Measurements from ENCODE around the gene AP2A2. TPM values are rescaled to one million over a fixed set of nuclear protein-coding genes. Genes with fewer than 3 reads are reported as not detected.

AP2A2 gene
- total RNA-seq, 1 experiment from 2014 or later: 123 TPM

GRCh38 chr11:910589-911030, 15.1 kb upstream of the AP2A2 start, which contains the start of gene CHID1:
CHID1 (minus strand) TSS chr11:910810; CDS start chr11:904816, 5,994 bp downstream.
- in situ Hi-C loops (cut with HindIII; ENCODE audit: low pct_unique_long_range_greater_than_20kb, low sequenced_read_pairs) (no loop called here), intact Hi-C loops (cut with micrococcal nuclease; ENCODE audit: unreplicated experiment) (no loop called here)
- Histone ChIP-seq H3K27ac (ENCODE audit: low read length) (peak within 1 kb of the TSS; percentile 80), H3K9me3 (ENCODE audit: control insufficient read depth, insufficient read depth, low read depth, low read length) (no peaks in the 10 kb centered on the region), H3K4me1 (ENCODE audit: control insufficient read depth, insufficient read depth, low read length) (peaks cover 17% of the 10 kb centered on the region), H3K36me3 (ENCODE audit: control insufficient read depth, insufficient read depth, low read length) (no peaks in the 10 kb centered on the region), H3K4me3 (ENCODE audit: low read depth in 2 of 2, low read length in 2 of 2) (peak within 1 kb of the TSS; percentile 82 to 83), H3K27me3 (ENCODE audit: control insufficient read depth, insufficient read depth, low read length) (no peaks in the 10 kb centered on the region)
- TF ChIP-seq CTCF (IDR thresholded peaks at IDR 0.05): no peak
- TF ChIP-seq POLR2AphosphoS5 (IDR thresholded peaks at IDR 0.05; ENCODE audit: low read depth, low read length): peak; percentile 84
- TF ChIP-seq SIN3A (IDR thresholded peaks at IDR 0.05; ENCODE audit: borderline replicate concordance, insufficient read depth, low read depth, low read length): no peak
- TF ChIP-seq TCF7L2 (IDR thresholded peaks at IDR 0.05; ENCODE audit: low read depth, low read length): no peak
- no peak for TF ChIP-seq REST (IDR thresholded peaks at IDR 0.05; ENCODE audit: insufficient read depth in 1 of 2, low read depth in 2 of 2, low read length in 1 of 2)
- no peak for DNase-seq (ENCODE audit: low read depth, low spot score)
- no TSS peak for BruUV-seq (replicated peaks)
- CTCF ChIA-PET: interaction anchor here (0.8 to 1.4 kb wide), 2 partner anchors 12 to 62 kb away, joined by 3 to 6 read pairs; no protein-coding TSS in a partner anchor
- ATAC-seq: peak; percentile 99
- POLR2A ChIA-PET: no interaction called here

- Histone ChIP-seq H3K27ac (ENCODE audit: low read length) (peak overlapping the region; percentile 80), H3K9me3 (ENCODE audit: control insufficient read depth, insufficient read depth, low read depth, low read length) (no peaks in the 10 kb centered on the region), H3K4me1 (ENCODE audit: control insufficient read depth, insufficient read depth, low read length) (peaks cover 17% of the 10 kb centered on the region), H3K4me3 (ENCODE audit: low read depth in 2 of 2, low read length in 2 of 2) (peak overlapping the region; percentile 82 to 83), H3K36me3 (ENCODE audit: control insufficient read depth, insufficient read depth, low read length) (no peaks in the 10 kb centered on the region), H3K27me3 (ENCODE audit: control insufficient read depth, insufficient read depth, low read length) (no peaks in the 10 kb centered on the region)
- DNase-seq (ENCODE audit: low read depth, low spot score) (no peak), ATAC-seq (peak; percentile 61)
- POLR2A ChIA-PET: no interaction called here
- no peak for TF ChIP-seq REST (IDR thresholded peaks at IDR 0.05; ENCODE audit: insufficient read depth in 1 of 2, low read depth in 2 of 2, low read length in 1 of 2)
- TF ChIP-seq TCF7L2 (IDR thresholded peaks at IDR 0.05; ENCODE audit: low read depth, low read length): no peak
- no peak for TF ChIP-seq CTCF (IDR thresholded peaks at IDR 0.05)
- peak; percentile 72; the same call in 1 of the 2 replicates for TF ChIP-seq POLR2AphosphoS5 (IDR thresholded peaks at IDR 0.05; ENCODE audit: low read depth, low read length)
- TF ChIP-seq SIN3A (IDR thresholded peaks at IDR 0.05; ENCODE audit: borderline replicate concordance, insufficient read depth, low read depth, low read length): no peak
- no TSS peak for BruUV-seq (replicated peaks)
- intact Hi-C loops (cut with micrococcal nuclease; ENCODE audit: unreplicated experiment): no loop called here
- in situ Hi-C loops (cut with HindIII; ENCODE audit: low pct_unique_long_range_greater_than_20kb, low sequenced_read_pairs): no loop called here
- CTCF ChIA-PET: interaction anchor here (0.8 to 1.4 kb wide), 3 partner anchors 13 to 63 kb away, joined by 3 to 6 read pairs (median 4); no protein-coding TSS in a partner anchor
Observed at GRCh38 chr11:911031-911889, 14.4 kb upstream of the AP2A2 start.
